Measurements from ENCODE around the gene MINDY2.
"Not testable (repeated sequence)": the region's sequence is repeated elsewhere in the genome, so short reads cannot be mapped to it uniquely, and the experiment has no call there.

The MINDY2 gene

DNA sequence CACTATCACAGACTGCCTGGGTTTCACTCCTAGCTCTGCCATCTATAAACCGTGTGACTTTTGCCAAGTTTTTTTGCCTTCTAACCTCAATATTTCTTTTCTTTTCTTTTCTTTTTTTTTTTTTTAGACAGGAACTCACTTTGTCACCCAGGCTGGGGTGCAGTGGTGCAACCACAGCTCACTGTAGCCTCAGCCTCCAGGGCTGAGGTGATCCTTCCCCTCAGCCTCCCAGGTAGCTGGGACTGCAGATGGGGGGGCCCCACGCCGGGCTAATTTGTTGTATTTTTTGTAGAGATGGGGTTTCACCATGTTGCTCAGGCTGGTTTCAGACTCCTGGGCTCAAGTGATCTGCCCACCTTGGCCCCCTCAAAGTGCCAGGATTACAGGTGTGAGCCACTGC is 18.4 kb upstream of the MINDY2 start:
- DNase-seq = no peak

DNA sequence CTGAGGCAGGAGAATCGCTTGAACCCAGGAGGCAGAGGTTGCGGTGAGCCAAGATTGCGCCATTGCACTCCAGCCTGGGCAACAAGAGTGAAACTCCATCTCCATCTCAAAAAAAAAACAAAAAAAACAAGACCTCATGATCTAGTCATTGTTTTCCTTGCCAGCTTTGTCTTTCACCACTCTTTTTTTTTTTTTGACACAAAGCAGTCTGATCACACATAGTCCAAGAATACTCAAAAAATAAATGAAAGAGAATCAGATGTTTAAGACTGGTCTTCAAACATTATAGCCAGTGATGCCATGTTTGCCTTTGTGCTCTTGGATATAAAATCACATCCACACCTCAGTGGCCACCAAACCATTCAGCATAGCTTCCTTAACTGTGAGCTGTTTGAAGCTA is 15.8 kb upstream of the MINDY2 start:
- DNase-seq = no peak

DNA sequence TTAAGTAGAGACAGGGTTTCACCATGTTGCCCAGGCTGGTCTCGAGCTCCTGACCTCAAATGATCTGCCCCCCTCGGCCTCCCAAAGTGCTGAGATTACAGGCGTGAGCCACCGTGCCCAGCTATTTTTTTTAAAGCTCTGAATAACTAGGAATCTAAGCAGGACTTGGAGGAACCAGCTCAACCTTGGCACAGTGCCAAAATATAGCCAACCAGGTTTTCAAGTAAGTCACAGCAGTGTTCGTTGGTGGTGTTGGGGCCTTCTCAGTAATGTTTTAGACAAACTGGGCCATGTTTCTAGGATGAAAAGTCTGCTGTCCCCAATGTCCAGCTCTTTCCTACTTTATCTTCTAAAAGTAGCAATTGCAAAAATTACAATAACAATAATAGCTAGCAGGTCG is 15.1 kb upstream of the MINDY2 start:
- no peak for DNase-seq

GRCh38 chr15:58758141-58758540 is 13.0 kb upstream of the MINDY2 start:
- no peak for DNase-seq

GRCh38 chr15:58760385-58761009 is 10.6 kb upstream of the MINDY2 start:
- no peak for DNase-seq

- DNase-seq = peak; percentile 20
Observed at GRCh38 chr15:58761010-58761388, 10.1 kb upstream of the MINDY2 start.

GRCh38 chr15:58762285-58762684 is 8.8 kb upstream of the MINDY2 start:
- DNase-seq = no peak

GRCh38 chr15:58762731-58763130 is 8.4 kb upstream of the MINDY2 start:
- no peak for DNase-seq

DNA sequence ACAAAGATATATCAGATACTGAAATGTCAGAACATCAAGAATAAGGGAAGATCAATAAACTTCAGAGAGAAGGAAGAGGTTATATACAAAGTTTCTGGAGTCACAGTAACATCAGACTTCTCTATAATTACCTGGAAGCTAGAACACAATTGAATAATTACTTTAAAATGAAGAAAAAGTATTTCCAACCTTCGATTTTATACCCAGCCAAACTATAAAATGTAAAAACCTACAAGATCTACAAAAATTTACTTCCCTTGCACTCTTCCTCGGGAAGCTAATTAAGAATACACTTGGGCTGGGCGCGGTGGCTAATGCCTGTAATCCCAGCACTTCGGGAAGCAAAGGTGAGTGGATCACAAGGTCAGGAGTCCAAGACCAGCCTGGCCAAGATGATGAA is 6.6 kb upstream of the MINDY2 start:
- DNase-seq = no peak

DNA sequence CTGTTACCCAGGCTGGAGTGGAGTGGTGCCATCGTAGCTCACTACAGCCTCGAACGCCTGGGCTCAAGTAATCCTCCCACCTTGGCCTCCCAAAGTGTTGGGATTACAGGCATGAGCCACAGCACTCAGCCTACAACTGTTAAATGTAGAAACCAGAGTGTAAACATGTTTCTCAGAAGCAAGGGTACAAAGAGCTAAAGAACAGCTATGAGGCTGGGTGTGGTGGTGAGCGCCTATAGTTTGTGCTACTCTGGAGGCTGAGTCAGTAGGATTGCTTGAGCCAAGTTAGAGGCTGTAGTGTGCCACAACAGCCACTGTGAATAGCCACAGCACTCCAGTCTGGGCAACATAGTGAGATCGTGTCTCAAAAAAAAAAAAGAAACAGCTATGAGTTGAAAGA is 4.8 kb upstream of the MINDY2 start:
- DNase-seq = no peak

GRCh38 chr15:58768601-58769004 is 2.5 kb upstream of the MINDY2 start:
- not testable (repeated sequence) for DNase-seq

GRCh38 chr15:58770519-58770856 is 614 bp upstream of the MINDY2 start:
- no peak for DNase-seq

- no peak for DNase-seq
Observed at GRCh38 chr15:58771621-58772250, 634 bp downstream of the MINDY2 start.

DNA sequence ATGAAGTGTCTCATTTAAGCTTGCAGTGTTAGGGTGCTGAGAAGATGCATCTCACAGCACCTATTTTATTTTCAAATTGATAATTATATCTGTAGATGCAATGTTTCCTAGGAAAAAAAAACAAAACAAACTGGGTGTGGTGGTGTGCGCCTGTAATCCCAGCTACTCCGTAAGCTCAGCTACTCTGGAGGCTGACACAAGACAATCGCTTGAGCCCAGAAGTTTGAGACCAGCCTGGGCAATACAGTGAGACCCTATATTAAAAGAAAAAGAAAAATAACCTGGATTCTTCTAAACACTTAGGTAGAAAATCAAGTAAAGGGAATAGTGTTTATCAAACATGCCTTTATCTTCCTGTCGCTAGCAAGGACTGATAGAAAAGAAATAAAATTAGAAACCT is 1.9 kb downstream of the MINDY2 start:
- no peak for DNase-seq

DNA sequence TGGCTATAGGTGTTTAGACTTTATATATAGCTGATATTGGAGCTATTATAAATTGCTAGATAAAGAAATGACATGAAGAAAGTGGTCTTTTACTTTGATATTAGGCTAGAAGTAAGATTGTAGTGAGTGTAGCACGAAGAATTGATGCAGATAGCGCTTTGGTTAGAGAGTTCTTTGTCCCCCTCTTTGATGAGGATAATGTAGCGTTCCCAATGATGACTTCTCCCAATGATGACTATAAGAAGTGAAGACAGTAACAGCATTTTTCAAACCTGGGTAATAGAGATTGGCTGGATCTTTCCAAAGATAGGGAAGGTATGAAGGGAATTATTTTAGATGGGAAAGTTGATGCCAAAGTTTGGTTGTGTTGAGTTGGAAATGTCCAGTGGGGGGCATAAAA is 4.3 kb downstream of the MINDY2 start:
- no peak for DNase-seq

DNA sequence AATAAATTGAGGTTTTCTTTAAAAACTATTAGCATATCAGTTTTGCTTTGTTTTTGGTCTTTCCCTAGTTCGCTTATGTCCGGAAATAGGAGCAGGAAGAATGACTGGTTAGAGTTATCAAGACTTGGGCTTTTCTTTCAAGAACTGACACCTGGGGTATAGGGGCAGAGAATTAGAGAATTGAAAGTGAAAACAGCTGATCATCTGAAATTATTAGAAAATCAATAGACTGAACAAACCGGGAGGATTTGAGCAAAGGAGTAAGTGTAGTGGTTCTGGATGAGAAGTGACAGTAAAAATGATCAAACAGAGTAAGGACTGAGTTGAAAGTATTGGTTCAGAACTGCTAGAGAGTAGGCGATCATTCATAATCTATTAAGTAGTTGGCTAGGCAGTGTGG is 6.0 kb downstream of the MINDY2 start:
- DNase-seq = no peak

DNA sequence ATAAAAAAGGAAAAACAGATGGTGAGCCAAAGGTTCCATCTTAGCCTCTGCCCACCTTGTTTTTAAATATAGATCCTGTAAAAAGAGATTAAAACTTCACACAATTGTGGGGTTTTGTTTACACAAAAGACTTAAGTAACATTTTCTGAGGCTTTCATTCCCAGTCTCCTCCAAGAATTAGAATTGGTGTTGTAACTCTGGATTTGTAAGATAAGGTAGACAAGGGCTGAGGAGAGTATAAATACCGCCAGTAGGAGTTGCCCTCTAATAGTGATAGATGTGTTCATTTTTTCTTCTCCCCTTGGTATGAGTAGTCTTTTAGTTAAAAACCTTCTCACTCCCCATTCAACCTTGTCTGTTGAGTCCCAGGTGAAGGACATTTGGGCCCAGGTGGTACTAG is 8.5 kb downstream of the MINDY2 start:
- DNase-seq = no peak

GRCh38 chr15:58785355-58785754 is 14.3 kb downstream of the MINDY2 start:
- no peak for DNase-seq

DNA sequence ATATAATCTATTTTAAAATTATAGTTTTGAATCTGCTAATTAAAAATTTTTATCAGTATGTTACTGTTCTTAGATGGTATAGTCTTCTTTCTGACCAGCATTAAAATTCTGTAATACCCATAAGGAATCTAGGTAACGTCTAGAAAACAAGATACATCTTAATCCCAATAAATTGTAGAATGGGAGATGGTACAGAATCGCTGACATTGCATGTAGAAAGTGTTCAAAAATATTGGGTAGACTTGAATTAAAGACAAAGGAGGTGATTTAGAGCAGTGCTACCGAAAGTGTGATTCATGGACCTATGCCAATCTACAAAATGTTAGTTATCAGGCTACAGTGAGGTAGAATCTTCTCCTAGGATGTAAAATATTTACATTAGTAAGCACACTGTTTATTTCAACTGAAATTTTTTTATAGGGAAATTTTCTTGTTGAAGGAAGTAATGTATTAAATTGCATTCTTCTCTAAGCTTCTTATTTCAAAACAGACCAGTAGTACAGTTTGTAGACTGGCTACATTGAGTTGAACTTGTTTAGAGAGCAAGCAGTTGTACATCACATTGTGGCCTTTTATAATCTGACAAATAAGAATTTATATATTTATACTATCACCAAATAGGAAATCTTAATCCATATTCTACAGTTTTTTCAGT is 17.1 kb downstream of the MINDY2 start:
- DNase-seq = no peak

GRCh38 chr15:58793862-58794261 is 22.8 kb downstream of the MINDY2 start:
- no peak for DNase-seq

GRCh38 chr15:58795825-58796224 is 24.7 kb downstream of the MINDY2 start:
- DNase-seq = peak; percentile 17

GRCh38 chr15:58797505-58797904 is 26.4 kb downstream of the MINDY2 start:
- no peak for DNase-seq

DNA sequence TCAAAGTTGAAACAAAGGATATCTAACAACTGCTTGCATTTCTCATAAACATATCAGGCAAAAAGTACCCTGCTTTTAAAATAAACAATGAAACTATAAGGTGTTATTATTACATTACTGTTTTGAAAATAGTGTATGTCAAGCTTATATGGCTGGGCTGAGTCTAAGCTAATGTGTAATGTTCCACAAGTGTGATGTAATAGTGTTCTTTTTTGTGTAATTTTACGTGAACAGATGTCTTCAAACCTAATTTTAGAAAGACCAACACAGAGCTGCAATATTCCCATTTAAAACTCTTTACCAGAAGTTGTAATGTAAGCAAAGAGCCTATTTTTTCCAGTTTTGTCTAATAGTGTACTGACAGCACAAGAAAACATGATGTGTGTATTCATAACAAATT is 34.0 kb downstream of the MINDY2 start:
- DNase-seq = no peak

DNA sequence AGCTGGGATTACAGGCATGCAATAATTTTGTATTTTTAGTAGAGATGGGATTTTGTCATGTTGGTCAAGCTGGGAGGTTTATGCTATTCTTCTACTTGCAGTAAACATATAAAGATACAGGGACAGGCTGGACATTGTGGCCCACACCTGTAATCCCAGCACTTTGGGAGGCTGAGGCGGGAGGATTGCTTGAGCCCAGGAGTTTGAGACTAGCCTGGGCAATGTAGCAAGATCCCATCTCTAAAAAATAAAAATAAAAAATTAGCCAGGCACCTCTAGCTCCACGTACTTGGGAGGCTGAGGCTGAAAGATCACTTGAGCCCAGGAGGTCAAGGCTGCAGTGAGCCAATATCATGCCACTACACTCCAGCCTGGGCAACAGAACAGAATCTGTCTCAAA is 52.2 kb downstream of the MINDY2 start:
- DNase-seq = not testable (repeated sequence)

GRCh38 chr15:58830556-58830955 is 59.5 kb downstream of the MINDY2 start:
- DNase-seq = no peak
